Kidney (tissue), 14 donors: ENCODE results near the gene CATSPERD. TPM values are rescaled to one million over a fixed set of nuclear protein-coding genes. Genes with fewer than 3 reads are reported as not detected.

ENCODE experiments used
- DNase-seq, 5 donors: peaks; one replicate each; pipeline ENCODE4 v3.0.0-alpha.2; 2013 to 2020
- FAIRE-seq: peaks from 2 replicates; lab custom pipeline; 2012; peaks lifted over from hg19 to GRCh38; lab: Jason Lieb, UNC
- H3K27ac ChIP-seq, 2 donors: one replicate each; pipeline ENCODE4 v1.7.0; 2013; ENCODE audit warnings: low read depth in 2 of 2, low read length in 2 of 2, inconsistent platforms in 1 of 2
- H3K27me3 ChIP-seq: one replicate; pipeline ENCODE4 v1.7.1; 2013; ENCODE audit warnings: low read length, inconsistent platforms; ENCODE audit not compliant: control insufficient read depth, insufficient read depth
- H3K36me3 ChIP-seq, 3 donors: one replicate each; pipeline versions ENCODE4 v1.7.0 to v1.7.1; 2013; ENCODE audit warnings: low read length in 3 of 3, control low read depth in 1 of 3, inconsistent platforms in 1 of 3; ENCODE audit not compliant: insufficient read depth in 3 of 3, control insufficient read depth in 2 of 3
- H3K4me1 ChIP-seq, 3 donors: one replicate each; pipeline versions ENCODE4 v1.7.0 to v1.7.1; 2013; ENCODE audit warnings: low read length in 3 of 3, inconsistent platforms in 1 of 3, low read depth in 1 of 3; ENCODE audit not compliant: control insufficient read depth in 2 of 3, insufficient read depth in 2 of 3
- H3K4me3 ChIP-seq, 3 donors: one replicate each; pipeline versions ENCODE4 v1.7.0 to v1.8.1; 2013; ENCODE audit warnings: low read length in 3 of 3, control low read depth in 1 of 3, inconsistent platforms in 1 of 3
- H3K9ac ChIP-seq, 3 donors: one replicate each; pipeline versions ENCODE4 v1.7.0 to v1.7.1; 2013; ENCODE audit warnings: low read length in 3 of 3, control low read depth in 1 of 3, inconsistent platforms in 1 of 3
- H3K9me3 ChIP-seq, 3 donors: one replicate each; pipeline versions ENCODE4 v1.7.0 to v1.7.1; 2013; ENCODE audit warnings: low read length in 3 of 3, control low read depth in 1 of 3, inconsistent platforms in 1 of 3; ENCODE audit not compliant: control insufficient read depth in 2 of 3, insufficient read depth in 1 of 3
- intact Hi-C: fragments of 100-400 bp; cut with DNase I; formaldehyde crosslinking; loops from one replicate; pipeline ENCODE4 v1.11.1; 2022
- polyA plus RNA-seq: library from polyadenylated mRNA; stranded (reverse); fragments of 350-450 nt; fragmentation: Illumina TruSeq; extraction: RNeasy Lipid Tissue Mini Kit (QIAGEN cat#74804); gene quantifications from one replicate; pipeline ENCODE4 v1.2.3, GENCODE V29; 2014; ENCODE audit warnings: low read depth, low replicate concordance; ENCODE audit not compliant: insufficient read depth
- total RNA-seq: library from RNA; stranded (reverse); fragmentation: NEBNext Ultra II Directional; extraction: Animal tissue kit (Norgen Biotek cat#: 25700); gene quantifications from one replicate; pipeline ENCODE4 v1.2.1, GENCODE V29; 2021
- TF ChIP-seq, protein P1 (sequence below): IDR thresholded peaks from 3 replicates; pipeline ENCODE4 v1.5.1; 2012; ENCODE audit warnings: mild to moderate bottlenecking, moderate library complexity, borderline replicate concordance; ENCODE audit not compliant: insufficient read depth; ENCODE audit errors: extremely low read depth
- donor health status: control.
- donor health status: control.
- donor health status: control.
- donor health status: control.
- donor health status: control.
- donor health status: DM: yes; HTN: yes; CAD: no.
- donor health status: Normal renal cell carcinoma (clear cell type).

Gene CATSPERD
- total and polyA plus RNA-seq, 2 donors from 2014 or later = not detected

DNA sequence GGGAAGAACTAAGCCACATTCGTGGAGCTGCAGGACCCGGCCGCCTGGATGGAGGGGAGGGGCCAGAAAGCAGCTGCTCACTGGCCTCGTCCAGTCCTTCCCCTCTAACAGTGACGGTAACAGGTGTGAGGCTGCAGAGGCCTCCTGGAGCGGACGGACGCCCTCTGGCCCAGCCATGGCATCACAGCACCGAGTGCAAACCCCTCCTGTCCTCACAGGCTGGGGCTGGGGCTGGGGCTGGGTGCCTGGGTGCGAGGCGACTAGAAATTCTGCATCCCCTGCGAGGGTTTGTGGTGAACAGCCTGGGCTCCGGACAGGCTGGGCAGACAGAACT is 43.7 kb upstream of the CATSPERD start:
- H3K4me1 ChIP-seq = peaks cover 0 to 12% (median 5%) of the 10 kb centered on the region in 3 donors
- intact Hi-C loops = no loop called here
- H3K4me3 ChIP-seq = no peak overlapping the region
- no peak for DNase-seq
- no peak for FAIRE-seq
- H3K27ac ChIP-seq = no peak overlapping the region
- H3K9me3 ChIP-seq = no peaks in the 10 kb centered on the region
- no peak overlapping the region for H3K9ac ChIP-seq
- TF ChIP-seq, protein P1, sequence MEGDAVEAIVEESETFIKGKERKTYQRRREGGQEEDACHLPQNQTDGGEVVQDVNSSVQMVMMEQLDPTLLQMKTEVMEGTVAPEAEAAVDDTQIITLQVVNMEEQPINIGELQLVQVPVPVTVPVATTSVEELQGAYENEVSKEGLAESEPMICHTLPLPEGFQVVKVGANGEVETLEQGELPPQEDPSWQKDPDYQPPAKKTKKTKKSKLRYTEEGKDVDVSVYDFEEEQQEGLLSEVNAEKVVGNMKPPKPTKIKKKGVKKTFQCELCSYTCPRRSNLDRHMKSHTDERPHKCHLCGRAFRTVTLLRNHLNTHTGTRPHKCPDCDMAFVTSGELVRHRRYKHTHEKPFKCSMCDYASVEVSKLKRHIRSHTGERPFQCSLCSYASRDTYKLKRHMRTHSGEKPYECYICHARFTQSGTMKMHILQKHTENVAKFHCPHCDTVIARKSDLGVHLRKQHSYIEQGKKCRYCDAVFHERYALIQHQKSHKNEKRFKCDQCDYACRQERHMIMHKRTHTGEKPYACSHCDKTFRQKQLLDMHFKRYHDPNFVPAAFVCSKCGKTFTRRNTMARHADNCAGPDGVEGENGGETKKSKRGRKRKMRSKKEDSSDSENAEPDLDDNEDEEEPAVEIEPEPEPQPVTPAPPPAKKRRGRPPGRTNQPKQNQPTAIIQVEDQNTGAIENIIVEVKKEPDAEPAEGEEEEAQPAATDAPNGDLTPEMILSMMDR = no peak
- peaks cover 0 to 3% (median 0%) of the 10 kb centered on the region in 3 donors for H3K36me3 ChIP-seq
- no peaks in the 10 kb centered on the region for H3K27me3 ChIP-seq

DNA sequence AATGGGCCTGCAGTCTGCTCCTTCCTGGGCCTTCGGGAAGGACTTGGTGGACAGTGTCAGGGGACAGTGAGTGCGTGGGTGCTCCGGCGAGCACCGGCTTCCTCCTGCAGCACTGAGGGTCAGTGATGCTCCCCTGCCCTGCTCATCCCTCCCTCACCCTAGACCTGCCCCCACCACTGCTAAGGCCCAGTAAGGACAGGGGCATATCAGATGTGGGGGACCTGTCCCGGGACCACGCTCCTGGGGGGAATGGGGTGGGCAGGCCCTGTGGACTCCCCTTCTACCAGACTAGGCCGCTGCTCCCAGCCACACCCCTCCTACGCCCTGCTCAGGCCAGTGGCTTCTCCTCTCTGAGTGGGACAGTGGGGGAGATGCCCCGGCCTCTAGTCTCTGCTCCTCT is 43.3 kb upstream of the CATSPERD start:
- no peak for FAIRE-seq
- Histone ChIP-seq H3K27ac (no peak overlapping the region), H3K4me3 (no peak overlapping the region), H3K4me1 (peaks cover 0 to 12% (median 5%) of the 10 kb centered on the region in 3 donors), H3K9me3 (no peaks in the 10 kb centered on the region), H3K36me3 (no peaks in the 10 kb centered on the region), H3K9ac (no peak overlapping the region), H3K27me3 (no peaks in the 10 kb centered on the region)
- peak in 1 of 5 donors; percentile 47 for DNase-seq
- intact Hi-C loops = no loop called here
- TF ChIP-seq, protein P1 = no peak

DNA sequence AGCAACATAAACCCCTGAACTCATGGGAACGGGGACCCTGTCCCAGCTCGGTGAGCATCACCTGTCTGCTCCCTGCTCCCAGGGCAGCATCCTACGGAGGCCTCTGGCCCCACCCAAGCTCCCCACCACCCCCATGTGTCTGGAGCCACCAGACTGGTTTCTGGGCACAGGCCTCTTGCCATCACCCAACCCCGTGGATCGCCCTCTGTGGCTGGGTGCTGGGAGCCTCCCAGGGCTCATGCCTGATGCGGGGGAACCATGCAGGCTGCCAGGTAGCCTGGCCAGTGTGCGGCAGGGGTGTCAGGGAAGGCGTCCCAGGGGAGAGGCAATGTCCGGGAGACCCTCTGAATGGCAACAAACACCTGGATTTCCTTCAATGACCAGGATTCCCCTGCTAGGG is 42.9 kb upstream of the CATSPERD start:
- Histone ChIP-seq H3K9me3 (no peaks in the 10 kb centered on the region), H3K36me3 (no peaks in the 10 kb centered on the region), H3K27ac (no peak overlapping the region), H3K4me3 (no peak overlapping the region), H3K27me3 (no peaks in the 10 kb centered on the region), H3K9ac (no peak overlapping the region), H3K4me1 (peaks cover 0 to 12% (median 5%) of the 10 kb centered on the region in 3 donors)
- intact Hi-C loops = no loop called here
- FAIRE-seq (no peak), DNase-seq (no peak)
- TF ChIP-seq, protein P1 = no peak
